A673 (cell line): ENCODE data around the gene GBE1. TPM values are rescaled to one million over a fixed set of nuclear protein-coding genes. Genes with fewer than 3 reads are reported as not detected.
"Not testable (repeated sequence)": the region's sequence is repeated elsewhere in the genome, so short reads cannot be mapped to it uniquely, and the experiment has no call there.

ENCODE experiments used
- BruUV-seq: library from RNA; stranded (reverse); fragments of 400-500 nt; replicated peaks from 2 replicates; lab custom pipeline; 2021; lab: Mats Ljungman, UMichigan
- CTCF ChIA-PET: fragments of 300-600 bp; sonication (Branson Sonifier 250); formaldehyde crosslinking; loops from one replicate; lab custom pipeline; 2022; ENCODE audit warnings: antibody characterized with exemption; lab: Charles Lee
- POLR2A ChIA-PET: fragments of 300-600 bp; sonication (Branson Sonifier 250); formaldehyde crosslinking; loops from one replicate; lab custom pipeline; 2022; ENCODE audit warnings: antibody characterized with exemption; ENCODE audit not compliant: low non-redundant PET; lab: Charles Lee
- DNase-seq: peaks from one replicate; pipeline ENCODE4 v3.0.0-alpha.2; 2015; ENCODE audit warnings: low spot score
- H3K27ac ChIP-seq: fragments of 200-600 bp; sonication (generic); 2 replicates; pipeline ENCODE4 v1.5.1; 2016; ENCODE audit warnings: mixed run types, low read depth, mild to moderate bottlenecking, mixed read lengths, antibody characterized with exemption, low read length; ENCODE audit not compliant: poor library complexity, severe bottlenecking
- H3K27me3 ChIP-seq: fragments of 200-600 bp; sonication (generic); replicated peaks from 2 replicates; pipeline ENCODE4 v1.6.1; 2017; ENCODE audit warnings: mixed run types, low read depth, mild to moderate bottlenecking, mixed read lengths, antibody characterized with exemption, low read length; ENCODE audit not compliant: insufficient read depth, poor library complexity
- H3K36me3 ChIP-seq: fragments of 200-600 bp; sonication (generic); 2 replicates; pipeline ENCODE4 v1.6.1; 2016; ENCODE audit warnings: mixed run types, mild to moderate bottlenecking, mixed read lengths, antibody characterized with exemption, low read length; ENCODE audit not compliant: insufficient read depth, poor library complexity, severe bottlenecking
- H3K4me1 ChIP-seq: fragments of 200-600 bp; sonication (generic); 2 replicates; pipeline ENCODE4 v1.6.1; 2017; ENCODE audit warnings: mixed run types, mild to moderate bottlenecking, mixed read lengths, antibody characterized with exemption, low read length; ENCODE audit not compliant: insufficient read depth, poor library complexity, severe bottlenecking
- H3K4me3 ChIP-seq: fragments of 200-600 bp; sonication (generic); 2 replicates; pipeline ENCODE4 v1.5.1; 2016; ENCODE audit warnings: low read depth, mixed run types, mild to moderate bottlenecking, mixed read lengths, low read length; ENCODE audit not compliant: poor library complexity, severe bottlenecking
- H3K9me3 ChIP-seq: fragments of 200-600 bp; sonication (generic); 2 replicates; pipeline ENCODE4 v1.6.1; 2016; ENCODE audit warnings: mixed run types, low read depth, mild to moderate bottlenecking, mixed read lengths, antibody characterized with exemption, low read length; ENCODE audit not compliant: poor library complexity, severe bottlenecking
- EZH2 ChIP-seq: fragments of 200-600 bp; sonication (generic); IDR thresholded peaks from 2 replicates; pipeline ENCODE4 v1.6.1; 2017; ENCODE audit warnings: borderline replicate concordance, low read depth, mild to moderate bottlenecking, mixed read lengths, antibody characterized with exemption, low read length; ENCODE audit not compliant: poor library complexity, severe bottlenecking
- intact Hi-C: fragments of 100-400 bp; cut with micrococcal nuclease; formaldehyde crosslinking; loops from one replicate; pipeline ENCODE4 v1.10.0; 2022; ENCODE audit not compliant: unreplicated experiment
- total RNA-seq: library from RNA; stranded (reverse); gene quantifications from 2 replicates; pipeline ENCODE4 v1.2.3, GENCODE V29; 2021
- TF ChIP-seq, protein P1 (sequence below): fragments of 300-800, 200-600 bp; sonication (generic); conservative IDR thresholded peaks from 2 replicates; pipeline ENCODE4 v1.5.1; 2017; ENCODE audit warnings: low read depth, mild to moderate bottlenecking, antibody characterized with exemption, low read length, moderate library complexity, mixed read lengths

Gene GBE1
- total RNA-seq, 1 experiment from 2014 or later: 8.2 TPM

GRCh38 chr3:81752604-81753003, 8.8 kb downstream of the GBE1 start:
- intact Hi-C loops: no loop called here
- CTCF ChIA-PET: no interaction called here
- no TSS peak for BruUV-seq
- no peak overlapping the region for H3K27ac ChIP-seq
- H3K27me3 ChIP-seq: no peaks in the 10 kb centered on the region
- TF ChIP-seq EZH2: no peak
- TF ChIP-seq, protein P1, sequence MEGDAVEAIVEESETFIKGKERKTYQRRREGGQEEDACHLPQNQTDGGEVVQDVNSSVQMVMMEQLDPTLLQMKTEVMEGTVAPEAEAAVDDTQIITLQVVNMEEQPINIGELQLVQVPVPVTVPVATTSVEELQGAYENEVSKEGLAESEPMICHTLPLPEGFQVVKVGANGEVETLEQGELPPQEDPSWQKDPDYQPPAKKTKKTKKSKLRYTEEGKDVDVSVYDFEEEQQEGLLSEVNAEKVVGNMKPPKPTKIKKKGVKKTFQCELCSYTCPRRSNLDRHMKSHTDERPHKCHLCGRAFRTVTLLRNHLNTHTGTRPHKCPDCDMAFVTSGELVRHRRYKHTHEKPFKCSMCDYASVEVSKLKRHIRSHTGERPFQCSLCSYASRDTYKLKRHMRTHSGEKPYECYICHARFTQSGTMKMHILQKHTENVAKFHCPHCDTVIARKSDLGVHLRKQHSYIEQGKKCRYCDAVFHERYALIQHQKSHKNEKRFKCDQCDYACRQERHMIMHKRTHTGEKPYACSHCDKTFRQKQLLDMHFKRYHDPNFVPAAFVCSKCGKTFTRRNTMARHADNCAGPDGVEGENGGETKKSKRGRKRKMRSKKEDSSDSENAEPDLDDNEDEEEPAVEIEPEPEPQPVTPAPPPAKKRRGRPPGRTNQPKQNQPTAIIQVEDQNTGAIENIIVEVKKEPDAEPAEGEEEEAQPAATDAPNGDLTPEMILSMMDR: no peak
- POLR2A ChIA-PET: no interaction called here
- no peak for DNase-seq
- no peak overlapping the region for H3K4me3 ChIP-seq
- H3K36me3 ChIP-seq: no peaks in the 10 kb centered on the region
- H3K9me3 ChIP-seq: no peaks in the 10 kb centered on the region
- H3K4me1 ChIP-seq: no peaks in the 10 kb centered on the region

GRCh38 chr3:81749265-81749664, 12.2 kb downstream of the GBE1 start:
- CTCF ChIA-PET: no interaction called here
- peak; percentile 26 for DNase-seq
- no TSS peak for BruUV-seq
- Histone ChIP-seq H3K4me3 (no peak overlapping the region), H3K27ac (no peak overlapping the region), H3K4me1 (no peaks in the 10 kb centered on the region), H3K27me3 (no peaks in the 10 kb centered on the region), H3K36me3 (no peaks in the 10 kb centered on the region), H3K9me3 (no peaks in the 10 kb centered on the region)
- intact Hi-C loops: no loop called here
- POLR2A ChIA-PET: no interaction called here
- no peak for TF ChIP-seq EZH2
- TF ChIP-seq, protein P1: no peak

DNA sequence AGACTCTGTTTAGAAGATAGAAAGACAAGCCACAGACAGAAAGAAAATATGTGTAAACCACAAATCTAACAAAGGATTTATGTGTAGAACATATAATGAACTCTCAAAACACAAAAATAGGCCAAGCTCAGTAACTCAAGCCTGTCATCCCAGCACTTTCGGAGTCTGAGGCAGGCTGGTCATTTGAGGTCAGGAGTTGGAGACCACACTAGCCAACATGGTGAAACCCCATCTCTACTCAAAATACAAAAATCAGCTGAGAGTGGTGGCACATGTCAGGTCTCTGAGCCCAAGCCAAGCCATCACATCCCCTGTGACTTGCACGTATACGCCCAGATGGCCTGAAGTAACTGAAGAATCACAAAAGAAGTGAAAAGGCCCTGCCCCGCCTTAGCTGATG, 14.2 kb downstream of the GBE1 start:
- H3K27ac ChIP-seq, H3K36me3 ChIP-seq, H3K27me3 ChIP-seq, CTCF ChIA-PET, DNase-seq, H3K9me3 ChIP-seq, intact Hi-C loops, BruUV-seq, H3K4me3 ChIP-seq: not testable (repeated sequence)
- POLR2A ChIA-PET: interaction anchor here (0.7 kb wide), 1 partner anchor 83 kb away, joined by 3 read pairs; no protein-coding TSS in a partner anchor
- peaks cover 15% of the 10 kb centered on the region for H3K4me1 ChIP-seq

DNA sequence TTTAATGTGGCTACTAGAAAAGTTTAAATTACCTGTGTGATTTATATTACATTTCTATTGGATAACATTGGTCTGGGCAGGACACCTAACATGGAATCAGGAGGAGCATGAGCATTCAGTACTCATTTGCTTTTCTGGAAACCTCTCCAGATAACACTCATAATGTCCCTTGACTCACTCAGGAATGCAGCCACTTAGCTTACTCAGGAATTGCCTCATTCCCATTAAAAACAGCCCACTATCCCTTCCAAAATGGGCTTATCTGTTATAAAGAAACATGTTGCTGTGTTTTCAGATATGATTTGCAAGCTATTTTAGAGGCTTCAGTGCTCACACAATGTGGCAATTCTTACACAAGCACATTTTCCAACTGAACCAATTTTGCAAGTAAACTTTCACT, 17.1 kb downstream of the GBE1 start:
- intact Hi-C loops: no loop called here
- no TSS peak for BruUV-seq
- Histone ChIP-seq H3K27me3 (no peaks in the 10 kb centered on the region), H3K4me3 (no peak overlapping the region), H3K9me3 (no peaks in the 10 kb centered on the region), H3K36me3 (no peaks in the 10 kb centered on the region), H3K27ac (no peak overlapping the region), H3K4me1 (peaks cover 15% of the 10 kb centered on the region)
- POLR2A ChIA-PET: no interaction called here
- DNase-seq: peak; percentile 49
- TF ChIP-seq EZH2: no peak
- TF ChIP-seq, protein P1: no peak
- CTCF ChIA-PET: no interaction called here
